Caco-2 (cell line): ENCODE measurements around the gene QPCT. TPM values are rescaled to one million over a fixed set of nuclear protein-coding genes. Genes with fewer than 3 reads are reported as not detected.

Source experiments
- BruUV-seq: library from RNA; stranded (reverse); fragments of 400-500 nt; replicated peaks from 2 replicates; lab custom pipeline; 2021; lab: Mats Ljungman, UMichigan
- CTCF ChIA-PET: fragments of 300-600 bp; sonication (Branson Sonifier 250); formaldehyde crosslinking; loops from one replicate; lab custom pipeline; 2022; ENCODE audit warnings: antibody characterized with exemption; lab: Charles Lee
- POLR2A ChIA-PET: fragments of 300-600 bp; sonication (Branson Sonifier 250); formaldehyde crosslinking; loops from one replicate; lab custom pipeline; 2022; ENCODE audit warnings: antibody characterized with exemption; lab: Charles Lee
- DNase-seq, 2 experiments: peaks; one replicate each; pipeline versions ENCODE4 v3.0.0 to v3.0.0-alpha.2; 2020 to 2022
- H3K27me3 ChIP-seq: replicated peaks from 2 replicates; pipeline ENCODE4 v1.6.0; 2011; ENCODE audit warnings: low read length; ENCODE audit not compliant: control insufficient read depth, insufficient read depth
- H3K36me3 ChIP-seq: 2 replicates; pipeline ENCODE4 v1.5.1; 2011; ENCODE audit warnings: low read length; ENCODE audit not compliant: control insufficient read depth, insufficient read depth
- H3K4me1 ChIP-seq: fragments of 250-450 bp; sonication (Bioruptor Pico); 2 replicates; pipeline ENCODE4 v1.5.1; 2020; ENCODE audit warnings: mild to moderate bottlenecking
- H3K4me3 ChIP-seq: 2 replicates; pipeline ENCODE4 v1.5.1; 2011; ENCODE audit warnings: low read depth, mild to moderate bottlenecking, control low read depth, low read length
- H3K9me3 ChIP-seq: fragments of 250-450 bp; sonication (Bioruptor Pico); 2 replicates; pipeline ENCODE4 v1.5.1; 2020; ENCODE audit warnings: mild to moderate bottlenecking, moderate library complexity
- H3K27ac Mint-ChIP-seq: one replicate; pipeline ENCODE4 v1.8.0; 2022; ENCODE audit warnings: mixed read lengths; ENCODE audit not compliant: unreplicated experiment
- H3K27me3 Mint-ChIP-seq: one replicate; pipeline ENCODE4 v1.8.0; 2022; ENCODE audit warnings: mixed read lengths; ENCODE audit not compliant: insufficient read depth, unreplicated experiment
- H3K36me3 Mint-ChIP-seq: one replicate; pipeline ENCODE4 v1.8.0; 2022; ENCODE audit warnings: mild to moderate bottlenecking, mixed read lengths; ENCODE audit not compliant: insufficient read depth, unreplicated experiment
- H3K4me1 Mint-ChIP-seq: one replicate; pipeline ENCODE4 v1.8.0; 2022; ENCODE audit warnings: low read depth, mixed read lengths; ENCODE audit not compliant: unreplicated experiment
- H3K4me3 Mint-ChIP-seq: one replicate; pipeline ENCODE4 v1.8.0; 2022; ENCODE audit warnings: mild to moderate bottlenecking, moderate library complexity, mixed read lengths; ENCODE audit not compliant: unreplicated experiment
- H3K9me3 Mint-ChIP-seq: one replicate; pipeline ENCODE4 v1.8.0; 2022; ENCODE audit warnings: mixed read lengths; ENCODE audit not compliant: unreplicated experiment
- CTCF ChIP-seq, 2 experiments: fragments of 200-600 bp in 1 of 2; IDR thresholded peaks; 1 replicate in 1 of 2; 2 replicates in 1 of 2; pipeline versions ENCODE4 v1.5.1 to v1.8.0; 2011 to 2022; ENCODE audit warnings: antibody characterized with exemption in 1 of 2, control low read depth in 1 of 2, inconsistent platforms in 1 of 2, low read depth in 1 of 2, low read length in 1 of 2, mild to moderate bottlenecking in 1 of 2, moderate library complexity in 1 of 2; ENCODE audit not compliant: insufficient read depth in 1 of 2, severe bottlenecking in 1 of 2, unreplicated experiment in 1 of 2
- intact Hi-C: fragments of 100-400 bp; cut with micrococcal nuclease; formaldehyde crosslinking; loops from one replicate; pipeline ENCODE4 v1.10.0; 2022; ENCODE audit not compliant: unreplicated experiment
- total RNA-seq: library from RNA; stranded (reverse); gene quantifications from 2 replicates; pipeline ENCODE4 v1.2.3, GENCODE V29; 2022

QPCT gene
- total RNA-seq, 1 experiment from 2014 or later = 4.7 TPM

DNA sequence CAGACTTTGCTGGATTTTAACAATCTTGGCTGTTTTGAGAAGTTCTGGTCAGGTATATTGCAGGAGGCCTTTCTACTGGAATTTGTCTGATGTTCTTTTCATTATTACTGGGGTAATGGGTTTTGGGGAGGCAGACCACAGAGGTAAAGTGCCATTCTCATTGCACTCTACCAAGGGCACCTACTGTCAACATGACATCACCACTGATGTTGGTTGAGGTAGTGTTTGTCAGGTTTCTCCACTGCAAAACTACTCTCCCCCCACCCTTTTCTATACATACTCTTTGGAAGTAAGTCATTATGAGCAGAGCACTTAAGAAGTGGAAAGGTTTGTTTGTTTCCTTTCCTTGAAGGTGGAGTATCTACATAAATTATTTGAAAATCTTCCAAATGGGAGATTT lies 46.8 kb upstream of the QPCT start:
- BruUV-seq = no TSS peak
- Histone ChIP-seq H3K36me3 (no peaks in the 10 kb centered on the region), H3K4me1 (no peaks in the 10 kb centered on the region), H3K27me3 (no peaks in the 10 kb centered on the region), H3K4me3 (no peak overlapping the region), H3K9me3 (no peaks in the 10 kb centered on the region)
- Mint-ChIP-seq H3K36me3 (peaks cover under 1% of the 10 kb centered on the region), H3K27me3 (no peaks in the 10 kb centered on the region), H3K27ac (no peak overlapping the region), H3K4me1 (no peaks in the 10 kb centered on the region), H3K4me3 (no peak overlapping the region), H3K9me3 (no peaks in the 10 kb centered on the region)
- ChIA-PET POLR2A (no interaction called here), CTCF (no interaction called here)
- TF ChIP-seq CTCF (IDR thresholded peaks at IDR 0.05; ENCODE audit: insufficient read depth in 1 of 2, low read depth in 1 of 2, low read length in 1 of 2, severe bottlenecking in 1 of 2, unreplicated experiment in 1 of 2) = no peak
- intact Hi-C loops = no loop called here
- no peak for DNase-seq

GRCh38 chr2:37300146-37300545 lies 44.3 kb upstream of the QPCT start:
- CTCF ChIA-PET = no interaction called here
- BruUV-seq = no TSS peak
- H3K4me1 ChIP-seq = no peaks in the 10 kb centered on the region
- intact Hi-C loops = loop anchor here (2.0 kb wide), 1 partner anchor 77 kb away; no protein-coding TSS in a partner anchor
- H3K4me3 ChIP-seq = no peak overlapping the region
- POLR2A ChIA-PET = no interaction called here
- H3K36me3 Mint-ChIP-seq = peaks cover 9% of the 10 kb centered on the region
- no peaks in the 10 kb centered on the region for H3K27me3 Mint-ChIP-seq
- no peaks in the 10 kb centered on the region for H3K36me3 ChIP-seq
- no peaks in the 10 kb centered on the region for H3K27me3 ChIP-seq
- no peaks in the 10 kb centered on the region for H3K9me3 Mint-ChIP-seq
- H3K4me3 Mint-ChIP-seq = no peak overlapping the region
- no peak for DNase-seq
- no peak overlapping the region for H3K27ac Mint-ChIP-seq
- H3K9me3 ChIP-seq = no peaks in the 10 kb centered on the region
- H3K4me1 Mint-ChIP-seq = no peaks in the 10 kb centered on the region
- TF ChIP-seq CTCF (IDR thresholded peaks at IDR 0.05; ENCODE audit: insufficient read depth in 1 of 2, low read depth in 1 of 2, low read length in 1 of 2, severe bottlenecking in 1 of 2, unreplicated experiment in 1 of 2) = no peak

- intact Hi-C loops = loop anchor here (2.0 kb wide), 1 partner anchor 76 kb away; no protein-coding TSS in a partner anchor
- Histone ChIP-seq H3K9me3 (no peaks in the 10 kb centered on the region), H3K4me1 (no peaks in the 10 kb centered on the region), H3K4me3 (no peak overlapping the region), H3K27me3 (no peaks in the 10 kb centered on the region), H3K36me3 (no peaks in the 10 kb centered on the region)
- no peak for TF ChIP-seq CTCF (IDR thresholded peaks at IDR 0.05; ENCODE audit: insufficient read depth in 1 of 2, low read depth in 1 of 2, low read length in 1 of 2, severe bottlenecking in 1 of 2, unreplicated experiment in 1 of 2)
- ChIA-PET POLR2A (no interaction called here), CTCF (no interaction called here)
- no peak for DNase-seq
- no peaks in the 10 kb centered on the region for H3K9me3 Mint-ChIP-seq
- H3K4me1 Mint-ChIP-seq = no peaks in the 10 kb centered on the region
- H3K36me3 Mint-ChIP-seq = peaks cover 9% of the 10 kb centered on the region
- no peak overlapping the region for H3K27ac Mint-ChIP-seq
- no TSS peak for BruUV-seq
- H3K27me3 Mint-ChIP-seq = no peaks in the 10 kb centered on the region
- no peak overlapping the region for H3K4me3 Mint-ChIP-seq
Observed at GRCh38 chr2:37300578-37300977, 43.9 kb upstream of the QPCT start.
